ENCODE data around the gene ITGBL1. TPM values are rescaled to one million over a fixed set of nuclear protein-coding genes. Genes with fewer than 3 reads are reported as not detected.
"Not testable (repeated sequence)": the region's sequence is repeated elsewhere in the genome, so short reads cannot be mapped to it uniquely, and the experiment has no call there.

Gene ITGBL1
- total RNA-seq, 1 experiment from 2014 or later = 6.9 TPM

DNA sequence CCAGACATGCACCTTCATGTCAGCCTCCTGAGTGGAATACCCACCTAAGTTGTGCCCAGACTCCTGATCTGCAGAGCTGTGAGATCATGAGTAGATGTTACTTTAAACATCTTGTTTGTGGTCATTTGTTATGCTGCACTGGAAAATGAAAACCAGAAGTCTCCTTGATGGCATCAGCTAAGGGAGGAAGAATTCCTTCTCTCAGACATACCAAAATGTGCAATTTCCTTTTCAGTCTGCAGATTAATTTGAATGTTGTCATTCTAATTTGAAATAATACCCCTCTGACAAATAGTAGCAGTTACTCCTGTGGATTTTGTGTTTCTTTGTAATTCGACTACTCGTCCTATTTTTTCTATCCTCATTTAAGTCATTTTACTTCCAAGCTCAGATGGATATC lies 59.3 kb downstream of the ITGBL1 start:
- DNase-seq (ENCODE audit: low spot score) = no peak

DNA sequence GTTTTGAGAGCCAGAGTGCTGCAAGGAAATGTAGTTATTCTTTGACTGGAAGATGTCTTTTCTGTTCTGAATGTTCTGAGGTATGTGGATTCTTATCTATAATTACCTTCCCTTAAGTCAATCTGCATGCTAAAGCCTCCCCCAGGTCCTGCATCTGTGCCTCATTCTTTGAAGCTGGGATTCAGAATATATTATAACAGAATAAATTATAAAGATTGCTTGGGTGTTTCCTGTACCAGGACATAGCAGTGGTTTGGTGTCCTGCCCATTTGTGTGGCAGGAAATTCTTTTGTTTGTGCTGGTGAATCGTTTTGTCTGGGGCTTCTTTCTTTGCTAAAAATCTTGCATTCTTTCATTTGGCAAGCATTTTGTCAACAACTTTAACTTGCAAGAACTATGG lies 60.2 kb downstream of the ITGBL1 start:
- no peak for DNase-seq (ENCODE audit: low spot score)

DNA sequence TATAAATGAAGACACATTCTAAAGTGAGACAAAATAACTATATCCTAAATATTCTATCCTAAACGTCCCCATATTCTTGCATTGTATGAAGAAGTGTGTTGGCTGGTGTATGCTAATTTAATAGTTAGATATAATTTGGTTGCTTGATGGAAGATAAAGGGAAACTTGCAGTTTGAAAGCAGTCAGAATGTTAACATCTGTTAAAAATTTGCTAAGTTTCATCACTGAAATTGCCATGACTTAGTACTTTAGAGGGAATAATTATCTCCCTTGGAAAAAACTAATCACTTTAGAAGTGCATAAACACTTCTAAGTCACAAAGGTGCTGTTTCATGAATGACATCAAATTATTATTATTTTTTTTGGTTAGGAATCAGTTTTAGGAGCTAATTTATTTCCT lies 61.6 kb downstream of the ITGBL1 start:
- DNase-seq (ENCODE audit: low spot score) = no peak

DNA sequence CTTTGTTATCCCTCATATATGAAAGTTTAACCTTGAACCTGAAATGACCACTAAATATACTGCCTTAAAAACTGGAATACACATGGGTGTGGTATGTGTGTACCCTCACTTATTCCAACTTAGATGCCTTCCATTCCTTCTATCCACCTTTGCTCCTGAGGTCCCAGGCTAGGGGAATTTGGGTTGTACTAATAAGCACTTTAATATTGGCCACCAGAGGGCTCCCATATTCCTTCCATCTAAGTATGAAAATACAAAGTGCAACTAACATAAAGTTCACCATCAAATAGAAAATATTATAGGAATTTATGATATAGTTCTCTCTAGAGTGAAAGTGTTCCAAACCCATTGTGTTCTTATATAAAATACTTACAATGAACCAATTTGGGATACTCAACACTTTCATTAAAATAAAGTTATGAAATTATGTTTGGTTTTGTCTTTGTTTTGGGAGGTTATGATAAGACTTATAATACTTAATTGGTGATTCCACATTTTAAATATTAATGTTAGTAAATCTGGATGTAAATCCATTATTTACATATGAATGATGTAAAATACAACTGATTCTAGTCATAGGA lies 62.3 kb downstream of the ITGBL1 start:
- DNase-seq (ENCODE audit: low spot score) = peak; percentile 19

DNA sequence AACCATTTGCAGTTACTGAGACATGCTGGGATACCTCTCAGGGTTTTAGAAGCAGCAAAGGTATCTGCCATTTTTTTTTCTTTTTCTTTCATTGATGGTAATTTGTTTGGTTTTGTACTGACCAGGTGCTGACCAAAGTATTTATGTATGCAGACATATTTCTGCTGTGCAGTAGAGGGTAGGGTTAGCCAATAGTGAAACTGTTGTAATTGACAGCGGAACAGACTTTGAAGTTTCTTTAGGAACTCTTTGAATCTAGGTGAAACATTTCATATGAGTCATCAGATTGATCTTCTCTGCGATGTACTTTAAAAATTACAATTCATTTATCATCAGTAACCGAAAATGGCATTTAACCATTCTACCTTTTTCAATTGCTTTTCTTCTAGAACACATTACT lies 63.0 kb downstream of the ITGBL1 start:
- no peak for DNase-seq (ENCODE audit: low spot score)

DNA sequence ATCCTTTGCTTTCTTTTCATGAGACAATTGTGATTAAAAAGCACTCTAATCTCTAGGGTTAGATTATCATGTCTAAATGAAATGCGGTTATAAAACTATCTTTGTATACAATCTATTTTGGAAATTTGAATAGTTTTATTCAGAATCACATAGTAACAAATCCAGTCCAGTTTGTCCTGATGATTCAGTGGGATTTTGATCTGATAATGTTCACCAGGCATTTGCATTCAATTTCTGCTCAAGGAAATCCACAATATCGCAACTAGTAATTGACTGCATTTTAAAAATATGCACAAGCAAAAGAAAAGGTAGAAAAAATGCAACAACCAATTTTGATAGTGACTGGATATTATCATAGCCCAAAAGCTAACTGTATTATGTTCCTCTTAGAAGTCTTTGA lies 63.8 kb downstream of the ITGBL1 start:
- DNase-seq (ENCODE audit: low spot score) = no peak

DNA sequence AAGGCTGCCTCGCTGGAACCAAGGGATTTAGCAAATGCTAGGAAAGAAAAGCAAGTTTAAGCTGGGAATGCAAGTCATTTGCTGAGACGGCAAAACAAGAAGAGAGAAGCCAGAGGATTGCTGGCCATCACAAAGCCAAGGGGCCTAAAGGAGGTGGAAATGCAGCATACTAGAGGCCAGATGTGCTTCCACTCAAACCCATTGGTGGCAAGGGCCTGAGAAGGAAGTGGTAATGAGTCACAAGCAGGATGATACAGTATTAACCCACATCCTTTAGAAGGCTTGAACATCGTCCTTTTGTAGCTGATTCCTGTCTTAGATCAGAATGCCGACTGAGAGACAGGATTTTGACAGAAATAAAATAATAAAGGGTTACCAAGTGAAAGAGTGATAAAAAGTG lies 68.2 kb downstream of the ITGBL1 start:
- peak; percentile 64 for DNase-seq (ENCODE audit: low spot score)

DNA sequence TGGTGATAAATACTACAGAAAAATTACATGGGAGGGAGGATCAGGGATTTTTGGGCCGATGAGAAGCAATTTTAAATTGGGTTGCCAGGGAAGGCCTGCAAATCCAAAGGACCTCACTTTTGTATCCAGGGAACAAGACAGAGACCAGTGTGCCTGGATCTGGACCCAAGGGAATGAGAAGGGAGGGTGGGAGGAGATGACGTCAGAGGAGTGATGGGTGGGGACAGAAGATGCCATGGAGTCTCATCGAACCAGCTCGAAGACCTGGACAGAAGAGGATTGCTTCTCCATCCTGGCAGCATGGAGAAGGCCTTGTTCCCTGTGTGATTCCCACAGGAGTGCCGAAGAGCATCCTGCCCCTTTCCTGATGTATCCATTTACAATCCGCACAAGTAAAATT lies 68.9 kb downstream of the ITGBL1 start:
- no peak for DNase-seq (ENCODE audit: low spot score)

DNA sequence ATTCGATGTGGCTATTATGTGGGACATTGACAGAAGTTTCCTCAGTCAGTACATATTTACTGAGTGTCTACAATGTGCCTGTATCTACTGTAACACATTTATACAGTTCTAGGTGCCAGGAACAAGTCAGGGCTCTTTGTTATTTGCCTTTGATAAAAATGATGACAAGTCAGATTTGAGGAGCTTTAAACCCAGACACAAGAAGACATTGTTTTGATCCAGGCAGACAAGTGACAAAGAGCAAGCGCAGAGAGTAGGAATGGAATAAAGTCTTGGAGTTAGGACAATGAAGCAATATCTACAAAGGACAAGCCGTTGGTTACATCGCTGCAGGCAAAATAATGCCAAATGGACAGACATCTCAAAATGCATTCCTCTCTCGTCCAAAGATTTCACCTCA lies 70.1 kb downstream of the ITGBL1 start:
- DNase-seq (ENCODE audit: low spot score) = no peak

DNA sequence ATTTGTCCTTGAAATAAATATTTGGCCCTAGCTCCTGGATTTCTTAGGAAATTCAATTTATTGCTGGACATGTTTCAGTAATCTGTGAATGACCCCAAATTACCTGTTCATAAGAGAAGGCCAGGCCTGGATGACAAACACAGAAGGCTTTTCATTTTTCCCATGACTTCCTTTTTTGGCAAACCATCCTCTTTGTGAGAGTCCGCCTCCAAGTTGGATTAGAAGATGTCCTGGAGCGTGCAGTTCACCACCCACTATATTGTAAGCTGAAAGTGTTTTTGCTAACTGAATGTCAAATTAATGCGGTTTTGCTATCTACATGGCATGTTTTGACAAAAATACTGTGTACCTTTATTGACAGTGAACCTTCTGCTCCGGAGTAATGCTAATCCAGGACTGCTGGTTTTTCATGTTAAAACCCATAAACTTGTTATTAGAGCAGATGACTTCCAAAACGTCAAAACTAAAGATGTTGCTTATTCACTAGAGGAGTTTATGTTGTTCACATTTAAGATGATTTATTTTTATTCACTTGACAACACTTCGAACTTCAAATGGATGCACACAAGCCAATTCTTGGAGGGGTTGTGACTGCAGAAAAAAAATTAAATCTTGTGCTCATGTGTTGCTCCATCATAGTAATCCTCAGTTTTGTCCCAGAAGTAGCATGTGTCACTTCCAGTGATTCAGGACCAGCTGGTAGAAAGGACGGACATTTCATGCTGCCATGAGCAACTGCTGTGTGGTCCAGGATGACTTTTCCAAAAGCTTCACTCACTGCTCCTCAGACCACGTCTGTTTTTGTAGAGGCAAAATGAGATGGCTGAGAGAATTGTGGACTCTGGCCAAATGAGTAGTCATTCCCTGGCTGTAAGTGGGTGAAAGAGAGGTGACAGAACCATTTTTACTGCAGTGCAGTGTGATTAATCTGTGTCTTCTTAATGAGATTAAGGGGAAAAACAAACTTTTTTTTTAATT lies 71.0 kb downstream of the ITGBL1 start:
- DNase-seq (ENCODE audit: low spot score) = peak; percentile 36

DNA sequence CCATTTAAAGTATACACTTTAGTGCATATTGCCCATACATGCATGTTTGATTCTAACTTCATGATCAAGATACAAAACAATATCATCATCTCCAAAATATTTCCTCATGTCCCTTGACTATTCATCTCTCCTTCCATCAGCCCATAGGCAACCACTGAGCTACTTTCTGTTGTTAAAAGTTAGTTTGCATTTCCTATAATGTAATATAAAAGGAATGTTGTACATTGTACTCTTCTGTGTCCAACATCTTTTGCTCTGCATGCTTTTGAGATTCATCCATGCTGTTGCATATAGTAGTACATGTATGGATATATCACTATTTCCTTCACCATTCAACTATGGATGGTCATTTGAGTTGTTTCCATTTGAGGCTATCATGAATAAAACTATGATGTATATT lies 74.7 kb downstream of the ITGBL1 start:
- no peak for DNase-seq (ENCODE audit: low spot score)

DNA sequence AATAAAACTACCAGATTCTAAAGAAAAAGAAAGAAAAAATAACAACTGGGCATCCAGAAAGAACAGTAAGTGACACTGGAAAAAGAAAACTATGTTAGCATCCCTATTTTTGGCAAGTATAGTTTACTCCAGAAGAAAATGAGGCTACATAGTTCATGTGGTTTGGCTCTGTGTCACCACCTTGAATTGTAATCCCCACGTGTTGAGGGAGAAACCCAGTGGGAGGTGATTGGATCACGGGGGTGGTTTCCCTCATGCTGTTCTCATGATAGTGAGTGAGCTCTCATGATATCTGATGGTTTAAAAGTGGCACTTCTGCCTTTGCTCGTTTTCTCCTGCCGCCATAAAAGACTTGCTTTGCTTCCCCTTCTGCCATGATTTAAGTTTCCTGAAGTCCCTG lies 76.9 kb downstream of the ITGBL1 start:
- peak; percentile 63 for DNase-seq (ENCODE audit: low spot score)

DNA sequence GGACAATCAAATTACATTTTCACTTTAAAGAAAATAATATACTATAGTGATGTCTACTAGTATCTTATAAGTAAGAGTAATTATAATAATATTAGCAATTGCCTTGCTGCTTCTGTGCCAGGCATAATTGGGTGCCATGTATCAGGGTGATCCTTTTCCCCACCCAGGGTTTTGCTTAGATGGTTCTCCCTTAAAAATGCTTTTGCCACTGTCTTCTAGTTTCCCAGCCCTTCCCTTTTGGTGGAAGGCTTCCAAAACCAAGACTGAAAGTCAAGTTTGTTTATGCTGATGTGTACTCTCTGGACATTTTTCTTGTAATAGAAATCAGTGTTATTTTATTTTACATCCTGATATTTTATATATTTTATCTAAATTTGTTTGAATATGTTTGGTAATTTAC lies 77.8 kb downstream of the ITGBL1 start:
- DNase-seq (ENCODE audit: low spot score) = no peak

DNA sequence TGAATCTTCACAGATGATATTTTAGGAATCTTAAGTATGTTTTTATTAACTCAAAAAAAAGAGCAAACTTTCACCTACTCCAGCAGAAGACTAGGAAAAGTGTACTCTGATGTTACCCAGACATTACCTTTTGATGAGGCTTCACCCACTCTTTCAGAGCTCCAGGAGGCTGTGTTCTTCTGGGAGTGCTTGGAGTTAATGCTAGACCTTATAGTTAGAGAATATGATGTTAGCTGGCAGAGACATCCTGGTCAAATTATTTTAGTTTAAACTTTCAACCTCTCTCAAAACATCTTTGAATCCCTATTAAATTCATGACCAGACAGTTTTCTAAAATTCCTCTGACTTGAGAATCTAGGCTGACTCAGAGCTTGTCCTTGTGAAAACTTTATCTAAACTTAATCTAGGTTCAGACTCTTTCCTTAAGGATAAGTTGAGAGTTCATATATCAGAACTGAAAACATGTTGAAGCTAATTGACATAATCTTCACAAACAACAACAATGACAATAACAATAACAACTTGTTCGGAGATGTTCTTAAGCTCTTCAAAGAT lies 82.8 kb downstream of the ITGBL1 start:
- DNase-seq (ENCODE audit: low spot score) = no peak

DNA sequence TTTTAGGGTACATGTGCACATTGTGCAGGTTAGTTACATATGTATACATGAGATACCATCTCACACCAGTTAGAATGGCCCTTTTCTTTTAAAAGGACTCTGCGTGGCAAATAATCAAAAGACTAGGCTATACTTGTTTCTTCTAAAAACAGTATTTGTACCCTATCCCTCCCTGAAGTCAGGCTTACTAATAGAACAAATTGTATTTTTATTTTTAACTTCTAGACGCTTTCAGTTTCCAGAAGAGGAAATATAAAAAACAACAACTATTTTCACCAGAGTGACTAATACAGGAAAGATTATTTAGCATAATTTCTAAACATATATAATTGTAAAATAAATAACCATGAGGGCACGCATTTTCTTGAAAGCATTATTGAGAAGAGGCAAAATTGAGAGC lies 83.6 kb downstream of the ITGBL1 start:
- no peak for DNase-seq (ENCODE audit: low spot score)

DNA sequence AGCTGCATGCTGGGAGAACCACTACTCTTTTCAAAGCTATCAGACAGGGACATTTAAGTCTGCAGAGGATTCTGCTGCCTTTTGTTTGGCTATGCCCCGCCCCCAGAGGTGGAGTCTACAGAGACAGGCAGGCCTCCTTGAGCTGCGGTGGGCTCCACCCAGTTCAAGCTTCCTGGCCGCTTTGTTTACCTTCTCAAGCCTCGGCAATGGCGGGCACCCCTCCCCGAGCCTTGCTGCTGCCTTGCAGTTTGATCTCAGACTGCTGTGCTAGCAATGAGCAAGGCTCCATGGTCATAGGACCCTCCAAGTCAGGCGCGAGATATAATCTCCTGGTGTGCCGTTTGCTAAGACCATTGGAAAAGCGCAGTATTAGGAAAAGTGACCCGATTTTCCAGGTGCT lies 92.1 kb downstream of the ITGBL1 start:
- not testable (repeated sequence) for DNase-seq (ENCODE audit: low spot score)

DNA sequence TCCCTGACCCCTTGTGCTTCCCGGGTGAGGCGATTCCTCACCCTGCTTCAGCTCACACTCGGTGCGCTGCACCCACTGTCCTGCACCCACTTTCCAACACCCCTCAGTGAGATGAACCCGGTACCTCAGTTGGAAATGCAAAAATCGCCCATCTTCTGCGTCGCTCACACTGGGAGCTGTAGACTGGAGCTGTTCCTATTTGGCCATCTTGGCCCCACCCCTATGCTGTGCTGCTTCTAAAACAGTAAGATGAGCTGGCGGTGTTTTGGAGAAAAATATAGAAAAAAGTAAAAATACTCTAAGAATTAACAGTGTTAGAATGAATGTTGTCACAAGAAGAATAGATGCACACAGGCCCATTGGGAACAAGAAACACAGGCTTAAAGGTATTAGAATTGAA lies 92.5 kb downstream of the ITGBL1 start:
- no peak for DNase-seq (ENCODE audit: low spot score)

DNA sequence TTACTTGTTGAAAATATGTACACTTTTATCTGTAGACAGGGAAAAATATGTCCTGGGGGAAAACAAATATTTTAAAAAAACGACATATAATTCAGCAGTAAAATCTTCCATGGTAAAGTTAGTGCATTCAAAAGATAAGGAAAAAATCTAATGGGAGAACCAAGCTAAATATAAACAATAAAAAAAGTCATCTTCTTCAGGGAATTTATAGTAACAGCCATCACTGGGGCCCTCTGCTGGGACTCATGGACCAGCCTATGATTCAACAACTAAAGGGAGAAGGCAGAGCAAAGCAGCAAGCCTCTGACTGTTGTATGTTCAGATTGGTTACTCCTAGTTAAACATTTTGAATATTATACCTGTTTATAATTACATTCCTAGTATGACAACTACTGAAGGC lies 93.0 kb downstream of the ITGBL1 start:
- no peak for DNase-seq (ENCODE audit: low spot score)

DNA sequence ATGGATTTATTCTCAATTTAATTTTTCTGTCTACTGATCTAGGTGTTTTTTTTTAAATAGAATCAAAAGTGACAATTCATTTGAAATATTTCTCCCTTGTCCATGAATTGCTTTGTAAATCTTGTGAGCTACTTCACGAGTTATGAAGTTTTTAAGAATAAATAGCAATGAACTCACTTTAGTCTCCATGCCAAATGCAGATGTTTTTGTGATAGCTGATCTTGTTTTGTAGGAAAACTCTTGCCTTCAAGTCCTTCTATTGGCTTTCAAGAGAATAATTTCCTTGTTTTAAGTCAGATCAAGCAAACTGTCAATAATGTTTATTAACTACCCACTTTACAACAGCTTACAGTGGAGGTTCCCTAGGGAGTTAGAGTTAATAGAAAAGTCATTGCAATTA lies 99.8 kb downstream of the ITGBL1 start:
- DNase-seq (ENCODE audit: low spot score) = no peak

DNA sequence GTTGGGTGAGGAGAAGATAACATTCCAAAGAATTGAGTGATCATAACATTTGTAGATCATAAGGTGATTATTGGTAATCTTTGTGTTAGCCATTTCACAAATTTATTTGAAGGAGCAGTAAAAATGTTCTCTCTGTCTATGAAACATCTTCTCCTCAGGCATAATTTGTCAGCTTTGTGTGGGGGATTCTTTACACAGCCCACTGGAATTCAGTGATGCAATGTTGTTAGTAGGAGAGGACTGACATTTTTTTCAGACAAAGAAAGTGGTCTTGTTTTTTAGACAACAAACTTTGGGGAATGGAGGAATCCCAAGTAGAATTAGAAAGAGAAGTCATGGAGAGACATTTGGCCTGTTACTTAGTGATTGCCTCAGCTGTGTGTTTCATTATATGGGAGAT lies 100.3 kb downstream of the ITGBL1 start:
- no peak for DNase-seq (ENCODE audit: low spot score)

DNA sequence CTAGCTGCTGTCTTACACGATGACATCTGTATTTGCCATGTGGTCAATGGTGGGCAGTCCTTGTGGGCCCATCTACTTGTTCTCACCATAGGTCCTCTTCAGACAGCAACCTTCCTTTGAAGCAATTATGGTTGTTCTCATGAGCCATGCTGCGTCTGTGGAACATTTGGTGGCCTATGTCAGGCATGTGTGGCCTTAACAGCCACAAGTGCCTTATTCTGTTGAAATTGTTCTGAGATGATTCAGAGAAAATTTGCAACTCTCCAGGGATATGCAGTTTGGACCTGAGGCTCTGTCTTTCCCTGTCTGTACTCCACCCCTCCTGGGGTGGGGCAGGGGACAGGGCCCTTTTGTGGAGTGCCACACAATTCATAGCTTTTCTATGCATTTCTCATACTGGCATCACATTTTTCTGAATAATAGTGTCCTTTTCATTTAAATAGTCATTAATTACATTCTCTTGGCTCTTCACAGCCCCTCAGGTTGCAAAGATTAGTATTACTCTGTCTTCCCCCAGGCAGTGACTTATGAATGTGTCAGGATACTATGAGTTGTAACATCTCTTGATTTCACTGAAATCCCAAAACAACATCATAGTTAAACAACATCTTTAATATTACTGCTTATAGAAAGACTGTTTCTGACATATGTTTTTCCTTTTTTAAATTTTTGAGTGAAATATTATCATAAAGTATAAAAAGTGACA lies 102.1 kb downstream of the ITGBL1 start:
- no peak for DNase-seq (ENCODE audit: low spot score)

DNA sequence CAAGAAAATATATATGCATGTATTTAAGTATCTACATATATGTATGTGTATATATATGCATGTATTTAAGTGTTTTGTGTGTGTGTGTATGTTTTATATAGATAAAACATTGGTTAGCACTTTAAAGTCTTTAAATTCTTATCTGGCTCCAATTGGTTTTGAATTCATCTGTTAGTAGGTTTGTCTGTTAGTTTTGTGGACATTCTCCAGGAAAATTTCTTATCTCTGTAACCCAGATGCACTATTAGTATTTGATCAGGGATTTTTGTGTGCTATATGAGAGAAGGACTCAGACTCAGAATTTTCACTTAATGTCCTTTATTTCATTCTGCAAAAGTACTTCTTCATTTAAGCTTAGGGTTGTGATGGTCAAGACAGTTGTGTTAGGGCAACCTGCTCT lies 103.1 kb downstream of the ITGBL1 start:
- no peak for DNase-seq (ENCODE audit: low spot score)

Data from H4 (cell line).